ENCODE results near the gene HOXD11.

HOXD11 gene

GRCh38 chr2:176109192-176109901 lies 2.3 kb downstream of the HOXD11 start:
- no peak for DNase-seq

GRCh38 chr2:176109946-176110345 lies 2.9 kb downstream of the HOXD11 start:
- no peak for DNase-seq

- no peak for DNase-seq
Measured at GRCh38 chr2:176110415-176111308, 3.6 kb downstream of the HOXD11 start.

GRCh38 chr2:176111309-176111663 lies 4.2 kb downstream of the HOXD11 start:
- no peak for DNase-seq

- no peak for DNase-seq
Measured at GRCh38 chr2:176111846-176112374, 4.8 kb downstream of the HOXD11 start.

GRCh38 chr2:176112375-176113302 lies 5.6 kb downstream of the HOXD11 start:
- DNase-seq: no peak

GRCh38 chr2:176114120-176114929 lies 7.2 kb downstream of the HOXD11 start:
- DNase-seq: no peak

GRCh38 chr2:176114930-176115625 lies 8.0 kb downstream of the HOXD11 start:
- DNase-seq: no peak

GRCh38 chr2:176115883-176116813 lies 9.1 kb downstream of the HOXD11 start, which contains the start of gene HOXD10:
Gene HOXD10 (plus strand): TSS chr2:176116778. CDS start chr2:176116834, 56 bp downstream.
- no peak for DNase-seq

- DNase-seq: no peak
Measured at GRCh38 chr2:176117162-176117822, 10.2 kb downstream of the HOXD11 start.

GRCh38 chr2:176117823-176118371 lies 10.8 kb downstream of the HOXD11 start:
- DNase-seq: no peak

GRCh38 chr2:176118601-176119339 lies 11.7 kb downstream of the HOXD11 start:
- no peak for DNase-seq

GRCh38 chr2:176120364-176121189 lies 13.5 kb downstream of the HOXD11 start:
- DNase-seq: no peak

GRCh38 chr2:176121190-176122051 lies 14.3 kb downstream of the HOXD11 start:
- DNase-seq: no peak

GRCh38 chr2:176122052-176122682 lies 15.1 kb downstream of the HOXD11 start:
- no peak for DNase-seq

All from NCI-H1436 treated with DMSO at 0.1 percent for 48 hours (cell line).